Caco-2 (cell line): ENCODE data around the gene SREBF1. TPM values are rescaled to one million over a fixed set of nuclear protein-coding genes. Genes with fewer than 3 reads are reported as not detected.

Experiments used
- BruUV-seq: library from RNA; stranded (reverse); fragments of 400-500 nt; replicated peaks from 2 replicates; lab custom pipeline; 2021; lab: Mats Ljungman, UMichigan
- CTCF ChIA-PET: fragments of 300-600 bp; sonication (Branson Sonifier 250); formaldehyde crosslinking; loops from one replicate; lab custom pipeline; 2022; ENCODE audit warnings: antibody characterized with exemption; lab: Charles Lee
- POLR2A ChIA-PET: fragments of 300-600 bp; sonication (Branson Sonifier 250); formaldehyde crosslinking; loops from one replicate; lab custom pipeline; 2022; ENCODE audit warnings: antibody characterized with exemption; lab: Charles Lee
- DNase-seq, 2 experiments: peaks; one replicate each; pipeline versions ENCODE4 v3.0.0 to v3.0.0-alpha.2; 2020 to 2022
- H3K27me3 ChIP-seq: replicated peaks from 2 replicates; pipeline ENCODE4 v1.6.0; 2011; ENCODE audit warnings: low read length; ENCODE audit not compliant: control insufficient read depth, insufficient read depth
- H3K36me3 ChIP-seq: 2 replicates; pipeline ENCODE4 v1.5.1; 2011; ENCODE audit warnings: low read length; ENCODE audit not compliant: control insufficient read depth, insufficient read depth
- H3K4me1 ChIP-seq: fragments of 250-450 bp; sonication (Bioruptor Pico); 2 replicates; pipeline ENCODE4 v1.5.1; 2020; ENCODE audit warnings: mild to moderate bottlenecking
- H3K4me3 ChIP-seq: 2 replicates; pipeline ENCODE4 v1.5.1; 2011; ENCODE audit warnings: low read depth, mild to moderate bottlenecking, control low read depth, low read length
- H3K9me3 ChIP-seq: fragments of 250-450 bp; sonication (Bioruptor Pico); 2 replicates; pipeline ENCODE4 v1.5.1; 2020; ENCODE audit warnings: mild to moderate bottlenecking, moderate library complexity
- H3K27ac Mint-ChIP-seq: one replicate; pipeline ENCODE4 v1.8.0; 2022; ENCODE audit warnings: mixed read lengths; ENCODE audit not compliant: unreplicated experiment
- H3K27me3 Mint-ChIP-seq: one replicate; pipeline ENCODE4 v1.8.0; 2022; ENCODE audit warnings: mixed read lengths; ENCODE audit not compliant: insufficient read depth, unreplicated experiment
- H3K36me3 Mint-ChIP-seq: one replicate; pipeline ENCODE4 v1.8.0; 2022; ENCODE audit warnings: mild to moderate bottlenecking, mixed read lengths; ENCODE audit not compliant: insufficient read depth, unreplicated experiment
- H3K4me1 Mint-ChIP-seq: one replicate; pipeline ENCODE4 v1.8.0; 2022; ENCODE audit warnings: low read depth, mixed read lengths; ENCODE audit not compliant: unreplicated experiment
- H3K4me3 Mint-ChIP-seq: one replicate; pipeline ENCODE4 v1.8.0; 2022; ENCODE audit warnings: mild to moderate bottlenecking, moderate library complexity, mixed read lengths; ENCODE audit not compliant: unreplicated experiment
- H3K9me3 Mint-ChIP-seq: one replicate; pipeline ENCODE4 v1.8.0; 2022; ENCODE audit warnings: mixed read lengths; ENCODE audit not compliant: unreplicated experiment
- intact Hi-C: fragments of 100-400 bp; cut with micrococcal nuclease; formaldehyde crosslinking; loops from one replicate; pipeline ENCODE4 v1.10.0; 2022; ENCODE audit not compliant: unreplicated experiment
- total RNA-seq: library from RNA; stranded (reverse); gene quantifications from 2 replicates; pipeline ENCODE4 v1.2.3, GENCODE V29; 2022
- TF ChIP-seq, protein P1 (sequence below), 2 experiments: fragments of 200-600 bp in 1 of 2; IDR thresholded peaks; 1 replicate in 1 of 2; 2 replicates in 1 of 2; pipeline versions ENCODE4 v1.5.1 to v1.8.0; 2011 to 2022; ENCODE audit warnings: antibody characterized with exemption in 1 of 2, control low read depth in 1 of 2, inconsistent platforms in 1 of 2, low read depth in 1 of 2, low read length in 1 of 2, mild to moderate bottlenecking in 1 of 2, moderate library complexity in 1 of 2; ENCODE audit not compliant: insufficient read depth in 1 of 2, severe bottlenecking in 1 of 2, unreplicated experiment in 1 of 2

SREBF1 gene
- total RNA-seq, 1 experiment from 2014 or later, result 118 TPM

DNA sequence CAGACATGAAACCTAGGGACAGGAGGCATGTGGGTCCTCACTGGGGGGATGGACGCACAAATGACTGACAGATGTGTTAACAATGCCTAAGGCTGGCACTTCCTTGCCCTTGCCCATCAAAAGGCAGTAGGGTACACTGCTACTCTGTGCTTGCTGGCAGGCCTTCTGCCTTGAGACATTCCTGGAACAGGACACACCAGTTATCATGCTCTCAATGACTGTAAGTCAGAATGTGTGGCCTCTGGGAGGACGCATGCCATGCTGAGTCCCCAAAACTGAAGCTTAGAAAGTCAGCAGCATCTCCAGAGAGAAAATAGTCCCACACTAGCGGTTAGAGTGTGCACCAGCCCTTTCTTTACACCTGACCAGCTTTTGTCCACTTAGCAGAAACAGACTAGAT, 16.1 kb upstream of the SREBF1 start:
- H3K27me3 ChIP-seq, result no peaks in the 10 kb centered on the region
- no peak for DNase-seq
- H3K27me3 Mint-ChIP-seq, result no peaks in the 10 kb centered on the region
- peaks cover 11% of the 10 kb centered on the region; the same call in 1 of the 2 replicates for H3K4me1 ChIP-seq
- no peaks in the 10 kb centered on the region for H3K36me3 ChIP-seq
- POLR2A ChIA-PET, result no interaction called here
- no peaks in the 10 kb centered on the region for H3K9me3 ChIP-seq
- no peaks in the 10 kb centered on the region for H3K36me3 Mint-ChIP-seq
- intact Hi-C loops, result loop anchor here (10.0 kb wide), 1 partner anchor 128 kb away; no protein-coding TSS in a partner anchor
- H3K4me3 ChIP-seq, result no peak overlapping the region
- H3K9me3 Mint-ChIP-seq, result no peaks in the 10 kb centered on the region
- peaks cover 12% of the 10 kb centered on the region for H3K4me1 Mint-ChIP-seq
- TF ChIP-seq, protein P1, sequence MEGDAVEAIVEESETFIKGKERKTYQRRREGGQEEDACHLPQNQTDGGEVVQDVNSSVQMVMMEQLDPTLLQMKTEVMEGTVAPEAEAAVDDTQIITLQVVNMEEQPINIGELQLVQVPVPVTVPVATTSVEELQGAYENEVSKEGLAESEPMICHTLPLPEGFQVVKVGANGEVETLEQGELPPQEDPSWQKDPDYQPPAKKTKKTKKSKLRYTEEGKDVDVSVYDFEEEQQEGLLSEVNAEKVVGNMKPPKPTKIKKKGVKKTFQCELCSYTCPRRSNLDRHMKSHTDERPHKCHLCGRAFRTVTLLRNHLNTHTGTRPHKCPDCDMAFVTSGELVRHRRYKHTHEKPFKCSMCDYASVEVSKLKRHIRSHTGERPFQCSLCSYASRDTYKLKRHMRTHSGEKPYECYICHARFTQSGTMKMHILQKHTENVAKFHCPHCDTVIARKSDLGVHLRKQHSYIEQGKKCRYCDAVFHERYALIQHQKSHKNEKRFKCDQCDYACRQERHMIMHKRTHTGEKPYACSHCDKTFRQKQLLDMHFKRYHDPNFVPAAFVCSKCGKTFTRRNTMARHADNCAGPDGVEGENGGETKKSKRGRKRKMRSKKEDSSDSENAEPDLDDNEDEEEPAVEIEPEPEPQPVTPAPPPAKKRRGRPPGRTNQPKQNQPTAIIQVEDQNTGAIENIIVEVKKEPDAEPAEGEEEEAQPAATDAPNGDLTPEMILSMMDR (IDR thresholded peaks at IDR 0.05; ENCODE audit: insufficient read depth in 1 of 2, low read depth in 1 of 2, low read length in 1 of 2, severe bottlenecking in 1 of 2, unreplicated experiment in 1 of 2), result no peak
- CTCF ChIA-PET, result no interaction called here
- no peak overlapping the region for H3K27ac Mint-ChIP-seq
- no peak overlapping the region for H3K4me3 Mint-ChIP-seq
- no TSS peak for BruUV-seq

DNA sequence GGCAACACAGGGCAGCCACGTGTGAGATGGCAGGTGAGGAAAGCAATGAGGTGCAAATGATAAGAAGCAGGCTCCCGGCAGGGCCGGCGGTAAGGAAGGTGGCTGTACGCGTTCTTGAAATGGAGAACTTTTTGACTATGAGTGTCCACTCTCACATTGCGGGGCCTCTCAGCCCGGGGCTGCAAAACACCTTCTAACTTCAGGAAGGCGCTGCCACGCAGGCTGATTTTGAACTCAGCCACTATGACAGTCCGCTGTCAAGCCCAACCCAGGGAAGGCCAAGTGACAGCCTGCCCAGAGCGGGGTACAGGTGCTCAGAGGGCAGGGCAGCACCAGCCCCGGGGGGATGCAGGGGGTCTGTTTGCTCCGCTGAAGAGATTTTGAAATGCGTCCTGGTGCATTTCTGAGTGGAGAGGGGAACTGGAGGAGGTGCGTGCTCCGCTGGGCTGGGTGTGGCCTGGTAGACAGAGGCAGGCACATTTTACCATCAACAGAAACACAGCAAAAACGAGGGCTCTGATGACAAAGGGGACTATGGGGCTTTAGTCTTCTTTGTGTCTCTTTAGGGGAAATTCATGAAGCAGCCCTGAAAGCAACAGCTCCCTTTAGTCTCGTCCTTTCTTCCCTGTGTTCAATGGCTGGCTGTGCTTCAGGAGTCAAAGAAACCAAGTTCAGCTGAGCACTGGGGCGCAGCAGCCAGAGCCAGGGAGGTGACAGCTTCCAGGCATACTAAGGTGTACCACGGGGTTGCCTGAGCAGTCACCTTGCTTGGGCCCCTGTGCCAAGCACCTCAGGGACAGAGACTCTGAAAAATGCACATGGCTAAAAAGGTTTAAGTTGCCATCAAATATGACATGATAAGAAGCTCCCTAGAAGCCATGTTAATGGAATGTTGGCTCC, 14.6 kb upstream of the SREBF1 start:
- DNase-seq, result no peak
- Mint-ChIP-seq H3K9me3 (no peaks in the 10 kb centered on the region), H3K27ac (peak overlapping the region; percentile 4), H3K4me3 (no peak overlapping the region), H3K27me3 (no peaks in the 10 kb centered on the region), H3K36me3 (peaks cover 7% of the 10 kb centered on the region), H3K4me1 (peaks cover 7% of the 10 kb centered on the region)
- intact Hi-C loops, result loop anchor here (10.0 kb wide), 1 partner anchor 127 kb away; no protein-coding TSS in a partner anchor
- Histone ChIP-seq H3K27me3 (no peaks in the 10 kb centered on the region), H3K4me3 (no peak overlapping the region), H3K36me3 (no peaks in the 10 kb centered on the region), H3K4me1 (peaks cover 11% of the 10 kb centered on the region; the same call in 1 of the 2 replicates), H3K9me3 (no peaks in the 10 kb centered on the region)
- ChIA-PET CTCF (interaction anchor here (0.7 kb wide), 1 partner anchor 40 kb away, joined by 3 read pairs; no protein-coding TSS in a partner anchor), POLR2A (interaction anchor here (0.6 kb wide), 1 partner anchor 13 kb away, joined by 6 read pairs; no protein-coding TSS in a partner anchor)
- TF ChIP-seq, protein P1 (IDR thresholded peaks at IDR 0.05; ENCODE audit: insufficient read depth in 1 of 2, low read depth in 1 of 2, low read length in 1 of 2, severe bottlenecking in 1 of 2, unreplicated experiment in 1 of 2), result no peak
- no TSS peak for BruUV-seq

DNA sequence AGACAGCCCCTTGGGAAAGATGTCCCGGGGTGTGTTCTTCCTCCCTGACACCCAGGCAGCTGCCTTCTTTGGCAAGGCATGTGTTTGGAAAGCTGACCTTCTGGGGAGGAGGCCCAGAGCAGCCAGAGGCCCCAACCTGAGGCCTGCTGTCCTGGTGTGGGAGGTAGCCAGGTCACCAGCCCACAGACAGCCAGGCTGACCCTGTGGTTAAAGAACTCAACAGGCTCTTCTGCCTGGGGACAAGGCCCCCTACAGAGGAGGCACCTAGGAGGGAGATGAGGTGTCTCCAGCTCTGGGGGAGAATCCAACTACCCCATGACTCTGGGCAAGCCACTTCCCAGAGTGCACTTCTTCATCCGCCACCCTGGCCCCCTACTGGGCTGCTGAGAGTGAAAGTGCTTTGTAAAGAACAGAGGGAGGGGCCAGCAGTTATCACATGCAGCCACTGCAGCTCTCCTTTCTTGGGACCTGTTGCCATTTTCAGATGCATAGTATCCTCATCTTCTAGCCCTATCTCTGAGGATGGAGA, 13.1 kb upstream of the SREBF1 start:
- intact Hi-C loops, result loop anchor here (10.0 kb wide), 1 partner anchor 125 kb away; no protein-coding TSS in a partner anchor
- H3K27ac Mint-ChIP-seq, result no peak overlapping the region
- no peak for DNase-seq
- H3K4me1 ChIP-seq, result peaks cover 6% of the 10 kb centered on the region; the same call in 1 of the 2 replicates
- H3K9me3 ChIP-seq, result no peaks in the 10 kb centered on the region
- POLR2A ChIA-PET, result no interaction called here
- H3K9me3 Mint-ChIP-seq, result no peaks in the 10 kb centered on the region
- H3K27me3 Mint-ChIP-seq, result no peaks in the 10 kb centered on the region
- no peaks in the 10 kb centered on the region for H3K27me3 ChIP-seq
- H3K4me1 Mint-ChIP-seq, result peaks cover 6% of the 10 kb centered on the region
- no peaks in the 10 kb centered on the region for H3K36me3 ChIP-seq
- H3K4me3 ChIP-seq, result no peak overlapping the region
- TF ChIP-seq, protein P1 (IDR thresholded peaks at IDR 0.05; ENCODE audit: insufficient read depth in 1 of 2, low read depth in 1 of 2, low read length in 1 of 2, severe bottlenecking in 1 of 2, unreplicated experiment in 1 of 2), result peak in 1 of 2 experiments; percentile 7
- CTCF ChIA-PET, result interaction anchor here (0.8 kb wide), 1 partner anchor 69 kb away, joined by 3 read pairs; no protein-coding TSS in a partner anchor
- BruUV-seq, result no TSS peak
- H3K36me3 Mint-ChIP-seq, result peaks cover 7% of the 10 kb centered on the region
- H3K4me3 Mint-ChIP-seq, result no peak overlapping the region
